Activated CD4-positive, alpha-beta T cell treated with anti-CD3 and anti-CD28 coated beads, Interleukin-2, Interleukin-6, amounts not matched to agents 100 ng/mL and 50 ng/mL, durations not matched to agents 16 hours and 8 hours (primary cell): ENCODE data around the gene PCDHB2.
"Not testable (repeated sequence)": the region's sequence is repeated elsewhere in the genome, so short reads cannot be mapped to it uniquely, and the experiment has no call there.

ENCODE experiments used
- DNase-seq: peaks from one replicate; pipeline ENCODE4 v3.0.0-alpha.2; 2020

PCDHB2 gene

DNA sequence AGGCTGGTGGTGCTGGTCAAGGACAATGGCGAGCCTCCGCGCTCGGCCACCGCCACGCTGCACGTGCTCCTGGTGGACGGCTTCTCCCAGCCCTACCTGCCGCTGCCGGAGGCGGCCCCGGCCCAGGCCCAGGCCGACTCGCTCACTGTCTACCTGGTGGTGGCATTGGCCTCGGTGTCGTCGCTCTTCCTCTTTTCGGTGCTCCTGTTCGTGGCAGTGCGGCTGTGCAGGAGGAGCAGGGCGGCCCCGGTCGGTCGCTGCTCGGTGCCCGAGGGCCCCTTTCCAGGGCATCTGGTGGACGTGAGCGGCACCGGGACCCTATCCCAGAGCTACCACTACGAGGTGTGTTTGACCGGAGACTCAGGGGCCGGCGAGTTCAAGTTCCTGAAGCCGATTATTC is 42.9 kb downstream of the PCDHB2 start:
- DNase-seq, result not testable (repeated sequence)
